K562 (cell line): ENCODE data around the gene NPM1. TPM values are rescaled to one million over a fixed set of nuclear protein-coding genes. Genes with fewer than 3 reads are reported as not detected.

Experiments
- ATAC-seq: fragments of 200-7000 bp; cut with Tn5 transposase; 3 replicates; pipeline ENCODE4 v1.9.1; 2020; ENCODE audit warnings: moderate library complexity
- BruUV-seq: library from RNA; stranded (reverse); fragments of 400-500 nt; replicated peaks from 2 replicates; lab custom pipeline; 2021; lab: Mats Ljungman, UMichigan
- CTCF ChIA-PET: fragments of 300-600 bp; formaldehyde crosslinking; extraction: SDS; loops from one replicate; lab custom pipeline; 2021; ENCODE audit warnings: low intra/inter-chr PET ratio; lab: Yijun Ruan, JAX
- POLR2A ChIA-PET: fragments of 300-600, 350-650 bp; sonication (Branson Sonifier 250); formaldehyde crosslinking; extraction: SDS; loops from one replicate; lab custom pipeline; 2021; ENCODE audit warnings: antibody characterized with exemption, inconsistent platforms; lab: Yijun Ruan, JAX
- DNase-seq, 4 experiments: peaks; one replicate each; pipeline versions ENCODE4 v3.0.0 to v3.0.0-alpha.2; 2011 to 2018; ENCODE audit warnings: low spot score in 3 of 4, mixed read lengths in 3 of 4; ENCODE audit errors: extremely low read depth in 1 of 4
- FAIRE-seq: peaks from 2 replicates; lab custom pipeline; 2011; peaks lifted over from hg19 to GRCh38; lab: Jason Lieb, UNC
- H2AFZ ChIP-seq: 2 replicates; pipeline ENCODE4 v1.6.0; 2011; ENCODE audit warnings: low read depth, low read length, control low read depth, inconsistent platforms
- H3K27ac ChIP-seq: fragments of 200-600 bp; 3 replicates; pipeline ENCODE4 v1.8.0; 2011; ENCODE audit warnings: low read depth, mild to moderate bottlenecking, control low read depth, inconsistent platforms, low read length, moderate library complexity, mixed read lengths; ENCODE audit errors: extremely low read depth
- H3K27me3 ChIP-seq, 2 experiments: fragments of 300-600 bp in 1 of 2; 2 replicates in 1 of 2; 3 replicates in 1 of 2; pipeline versions ENCODE4 v1.6.0 to v1.8.0; 2011; ENCODE audit warnings: inconsistent platforms in 2 of 2, low read length in 2 of 2, mild to moderate bottlenecking in 1 of 2, mixed read lengths in 1 of 2, moderate library complexity in 1 of 2; ENCODE audit not compliant: control insufficient read depth in 2 of 2, insufficient read depth in 2 of 2
- H3K36me3 ChIP-seq: fragments of 300-600 bp; 3 replicates; pipeline ENCODE4 v1.8.0; 2011; ENCODE audit warnings: mild to moderate bottlenecking, low read length, inconsistent platforms; ENCODE audit not compliant: control insufficient read depth, insufficient read depth
- H3K4me1 ChIP-seq, 2 experiments: fragments of 200-600 bp in 1 of 2; replicated peaks in 1 of 2; 2 replicates in 1 of 2; 3 replicates in 1 of 2; pipeline versions ENCODE4 v1.5.1 to v1.8.0; 2011; ENCODE audit warnings: inconsistent platforms in 2 of 2, low read length in 2 of 2, mild to moderate bottlenecking in 1 of 2, mixed read lengths in 1 of 2, moderate library complexity in 1 of 2; ENCODE audit not compliant: control insufficient read depth in 2 of 2, insufficient read depth in 2 of 2
- H3K4me2 ChIP-seq: 2 replicates; pipeline ENCODE4 v1.6.1; 2011; ENCODE audit warnings: low read length, control low read depth, inconsistent platforms, mixed read lengths; ENCODE audit not compliant: insufficient read depth
- H3K4me3 ChIP-seq: fragments of 200-600 bp; sonication (generic), shearing (Covaris generic); 2 replicates; pipeline ENCODE4 v1.5.1; 2016; ENCODE audit warnings: control low read depth, inconsistent platforms
- H3K79me2 ChIP-seq: fragments of 200-600 bp; 3 replicates; pipeline ENCODE4 v1.8.0; 2011; ENCODE audit warnings: low read length, inconsistent platforms; ENCODE audit not compliant: control insufficient read depth, insufficient read depth
- H3K9ac ChIP-seq, 2 experiments: 2 replicates each; pipeline versions ENCODE4 v1.6.0 to v1.6.1; 2011; ENCODE audit warnings: low read depth in 2 of 2, low read length in 2 of 2, control low read depth in 1 of 2, inconsistent platforms in 1 of 2, mild to moderate bottlenecking in 1 of 2, mixed read lengths in 1 of 2; ENCODE audit not compliant: insufficient read depth in 1 of 2
- H3K9me1 ChIP-seq: one replicate; pipeline ENCODE4 v1.6.0; 2011; ENCODE audit warnings: inconsistent platforms, mild to moderate bottlenecking, low read length, moderate library complexity; ENCODE audit not compliant: control insufficient read depth, insufficient read depth
- H3K9me3 ChIP-seq: replicated peaks from 2 replicates; pipeline ENCODE4 v1.5.1; 2011; ENCODE audit warnings: low read depth, low read length, inconsistent platforms; ENCODE audit not compliant: control insufficient read depth, insufficient read depth
- H4K20me1 ChIP-seq: replicated peaks from 2 replicates; pipeline ENCODE4 v1.6.1; 2011; ENCODE audit warnings: low read length, inconsistent platforms, mixed read lengths; ENCODE audit not compliant: control insufficient read depth, insufficient read depth
- CBX1 ChIP-seq: sonication (generic); IDR thresholded peaks from 2 replicates; pipeline ENCODE4 v1.6.1; 2016; ENCODE audit warnings: antibody characterized with exemption, low read depth, mild to moderate bottlenecking
- CBX8 ChIP-seq: fragments of 200-600 bp; sonication (generic); IDR thresholded peaks from 2 replicates; pipeline ENCODE4 v1.6.1; 2012; ENCODE audit warnings: borderline replicate concordance, mixed run types, low read depth, mild to moderate bottlenecking, moderate library complexity, mixed read lengths, low read length, control low read depth, inconsistent platforms; ENCODE audit not compliant: poor library complexity, severe bottlenecking; ENCODE audit errors: extremely low read depth
- CHD2 ChIP-seq: IDR thresholded peaks from 2 replicates; pipeline ENCODE4 v1.6.1; 2011; ENCODE audit warnings: low read depth, low read length
- E2F3 ChIP-seq: fragments of 250-450 bp; sonication (Bioruptor Pico); IDR thresholded peaks from 2 replicates; pipeline ENCODE4 v1.4.0; 2020; ENCODE audit warnings: mild to moderate bottlenecking
- ESRRB ChIP-seq: fragments of 250-450 bp; sonication (Bioruptor Pico); IDR thresholded peaks from 2 replicates; pipeline ENCODE4 v1.5.0; 2020; ENCODE audit warnings: mild to moderate bottlenecking, moderate library complexity, borderline replicate concordance
- IRF2 ChIP-seq: sonication (generic); formaldehyde crosslinking; IDR thresholded peaks from 2 replicates; pipeline ENCODE4 v1.8.1; 2022; ENCODE audit warnings: mild to moderate bottlenecking, missing genetic modification reagents
- LARP7 ChIP-seq: fragments of 450-650 bp; IDR thresholded peaks from 2 replicates; pipeline ENCODE4 v1.6.1; 2016
- MAFK ChIP-seq: IDR thresholded peaks from 2 replicates; pipeline ENCODE4 v1.6.1; 2011; ENCODE audit warnings: low read length, improper control_type of control experiment
- RBM22 ChIP-seq: fragments of 200-400 bp; formaldehyde crosslinking; IDR thresholded peaks from 2 replicates; pipeline ENCODE4 v1.6.1; 2018; ENCODE audit warnings: low read length, low read depth; ENCODE audit not compliant: poor library complexity, severe bottlenecking
- TCF3 ChIP-seq: sonication (generic); formaldehyde crosslinking; IDR thresholded peaks from 2 replicates; pipeline ENCODE4 v1.4.0; 2020; ENCODE audit warnings: mild to moderate bottlenecking, missing genetic modification reagents
- XRCC3 ChIP-seq: fragments of 450-650 bp; IDR thresholded peaks from 2 replicates; pipeline ENCODE4 v1.6.1; 2017; ENCODE audit warnings: mild to moderate bottlenecking, moderate library complexity
- ZBTB8A ChIP-seq: fragments of 450-650 bp; IDR thresholded peaks from 2 replicates; pipeline ENCODE4 v1.6.1; 2018; ENCODE audit warnings: mild to moderate bottlenecking, moderate library complexity; ENCODE audit not compliant: partially characterized antibody
- WGBS: fragments of 100-300 bp; shearing (Covaris generic); methylation state at CpG from one replicate; pipeline ENCODE4 v1.1.6; 2016; ENCODE audit warnings: low coverage, mixed read lengths; ENCODE audit not compliant: insufficient coverage; ENCODE audit errors: missing lambda C conversion rate; 5-methylcytosine and 5-hydroxymethylcytosine counted together
- in situ Hi-C: fragments of 300-500 bp; cut with MboI; formaldehyde crosslinking; loops from 4 replicates; pipeline ENCODE4 v1.15.0; 2018; ENCODE audit warnings: inconsistent platforms, mixed read lengths
- intact Hi-C: fragments of 100-400 bp; cut with micrococcal nuclease; formaldehyde crosslinking; loops from 2 replicates; pipeline ENCODE4 v1.14.2; 2022
- polyA plus RNA-seq, 8 experiments: library from polyadenylated mRNA; depleted of rRNA in 4 of 8; stranded (reverse) in 5 of 8; unstranded in 3 of 8; fragments of >200 nt; fragmentation: Nextera tagmentation in 2 of 8; fragmentation: Illumina TruSeq in 1 of 8; extraction: Ambion mirVana in 2 of 8; extraction: Trizol in 1 of 8; gene quantifications; 2 replicates each; pipeline versions ENCODE4 v1.2.1 to v1.2.3, GENCODE V29; 2011 to 2014; ENCODE audit warnings: inconsistent platforms in 1 of 8, missing spikeins in 1 of 8
- total RNA-seq, 7 experiments: library from RNA; depleted of rRNA in 6 of 7; stranded (reverse); fragments of >200 nt in 6 of 7; fragmentation: Illumina TruSeq in 2 of 7; extraction: Trizol in 2 of 7; gene quantifications; 2 replicates each; pipeline versions ENCODE4 v1.2.1 to v1.2.3, GENCODE V29; 2011 to 2021; ENCODE audit warnings: low replicate concordance in 1 of 7
- TF ChIP-seq, protein P1 (sequence below): fragments of 250-450 bp; sonication (Bioruptor Pico); IDR thresholded peaks from 2 replicates; pipeline ENCODE4 v1.5.0; 2022; ENCODE audit warnings: mild to moderate bottlenecking
- TF ChIP-seq, protein P2 (sequence below), 2 experiments: fragments of 250-450 bp in 1 of 2; fragments of 450-650 bp in 1 of 2; sonication (Bioruptor Pico) in 1 of 2; IDR thresholded peaks; 2 replicates each; pipeline versions ENCODE4 v1.6.1 to v1.8.0; 2016 to 2021; ENCODE audit warnings: mild to moderate bottlenecking in 2 of 2, moderate library complexity in 2 of 2, missing compliant biosample characterization in 1 of 2, missing genetic modification characterization in 1 of 2
- TF ChIP-seq, protein P3 (sequence below): sonication (generic); formaldehyde crosslinking; IDR thresholded peaks from 2 replicates; pipeline ENCODE4 v1.8.0; 2022; ENCODE audit warnings: mild to moderate bottlenecking, missing genetic modification reagents
- TF ChIP-seq, protein P4 (sequence below): fragments of 450-650 bp; IDR thresholded peaks from 2 replicates; pipeline ENCODE4 v1.6.1; 2016
- TF ChIP-seq, protein P5 (sequence below): fragments of 450-650 bp; IDR thresholded peaks from 2 replicates; pipeline ENCODE4 v1.6.1; 2016; ENCODE audit warnings: low read depth, mild to moderate bottlenecking, moderate library complexity
- TF ChIP-seq, protein P6 (sequence below): sonication (generic); formaldehyde crosslinking; IDR thresholded peaks from 2 replicates; pipeline ENCODE4 v1.9.0; 2022; ENCODE audit warnings: mild to moderate bottlenecking, missing genetic modification reagents

NPM1 gene
- total and polyA plus RNA-seq, 9 of the 15 experiments (the other 6 are each of a cell fraction or from before 2014, with no cell fraction given) = 2,438 to 6,909 (median 5,639) TPM

DNA sequence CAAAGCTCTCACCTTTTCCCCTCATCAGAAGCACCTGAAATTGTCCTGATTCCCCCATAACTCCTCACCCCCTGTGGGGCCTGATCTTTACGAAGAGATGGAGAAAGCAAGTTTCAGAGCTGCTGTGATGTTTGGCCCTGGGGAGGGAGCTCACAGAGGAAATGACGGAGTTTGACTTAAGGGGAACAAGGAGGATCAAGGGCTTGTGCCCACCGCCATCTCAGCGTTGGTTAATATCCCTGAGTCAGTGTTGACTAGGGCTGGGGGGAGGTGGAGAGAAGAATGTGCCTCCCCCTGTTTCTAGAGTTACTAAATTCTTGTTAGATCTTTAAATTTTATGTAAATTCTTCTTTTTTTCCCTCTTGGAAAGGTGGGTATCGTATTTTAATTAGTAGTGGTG, 59.6 kb downstream of the NPM1 start:
- ChIA-PET CTCF (no interaction called here), POLR2A (interaction anchor here (0.6 to 2.1 kb wide), 3 partner anchors 24 to 250 kb away, joined by 3 to 12 read pairs (median 3); partner anchors contain the start of gene NPM1)
- no peak for DNase-seq
- FAIRE-seq = no peak
- H3K4me1 ChIP-seq = peaks cover 7 to 13% of the 10 kb centered on the region in 2 experiments; a peak in 4 of 5 replicates
- BruUV-seq = no TSS peak
- no peaks in the 10 kb centered on the region for H3K36me3 ChIP-seq
- intact Hi-C loops = no loop called here
- no peaks in the 10 kb centered on the region for H3K79me2 ChIP-seq
- WGBS = 1% methylated on average over 5 of the region's 5 CpGs
- H3K27ac ChIP-seq = no peak overlapping the region
- H3K9ac ChIP-seq = no peak overlapping the region
- H3K9me1 ChIP-seq = no peaks in the 10 kb centered on the region
- H3K27me3 ChIP-seq = peaks cover 6 to 61% of the 10 kb centered on the region in 2 experiments; a peak in 4 of 5 replicates
- no peak overlapping the region for H3K4me2 ChIP-seq
- no peaks in the 10 kb centered on the region for H3K9me3 ChIP-seq
- H4K20me1 ChIP-seq = peaks cover 9% of the 10 kb centered on the region; the same call in 1 of the 2 replicates
- in situ Hi-C loops = no loop called here
- no peak overlapping the region for H3K4me3 ChIP-seq
- no peak overlapping the region for H2AFZ ChIP-seq
- no peak for ATAC-seq
- TF ChIP-seq, protein P1, sequence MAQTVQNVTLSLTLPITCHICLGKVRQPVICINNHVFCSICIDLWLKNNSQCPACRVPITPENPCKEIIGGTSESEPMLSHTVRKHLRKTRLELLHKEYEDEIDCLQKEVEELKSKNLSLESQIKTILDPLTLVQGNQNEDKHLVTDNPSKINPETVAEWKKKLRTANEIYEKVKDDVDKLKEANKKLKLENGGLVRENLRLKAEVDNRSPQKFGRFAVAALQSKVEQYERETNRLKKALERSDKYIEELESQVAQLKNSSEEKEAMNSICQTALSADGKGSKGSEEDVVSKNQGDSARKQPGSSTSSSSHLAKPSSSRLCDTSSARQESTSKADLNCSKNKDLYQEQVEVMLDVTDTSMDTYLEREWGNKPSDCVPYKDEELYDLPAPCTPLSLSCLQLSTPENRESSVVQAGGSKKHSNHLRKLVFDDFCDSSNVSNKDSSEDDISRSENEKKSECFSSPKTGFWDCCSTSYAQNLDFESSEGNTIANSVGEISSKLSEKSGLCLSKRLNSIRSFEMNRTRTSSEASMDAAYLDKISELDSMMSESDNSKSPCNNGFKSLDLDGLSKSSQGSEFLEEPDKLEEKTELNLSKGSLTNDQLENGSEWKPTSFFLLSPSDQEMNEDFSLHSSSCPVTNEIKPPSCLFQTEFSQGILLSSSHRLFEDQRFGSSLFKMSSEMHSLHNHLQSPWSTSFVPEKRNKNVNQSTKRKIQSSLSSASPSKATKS (CRISPR knock-in tag) = no peak
- TF ChIP-seq XRCC3 (no peak), MAFK (no peak), E2F3 (CRISPR knock-in tag) (no peak), ZBTB8A (no peak), ESRRB (CRISPR knock-in tag) (no peak), LARP7 (no peak), IRF2 (CRISPR knock-in tag) (no peak), CHD2 (no peak), CBX8 (no peak), RBM22 (no peak), CBX1 (no peak), TCF3 (CRISPR knock-in tag) (no peak)
- TF ChIP-seq, protein P2, sequence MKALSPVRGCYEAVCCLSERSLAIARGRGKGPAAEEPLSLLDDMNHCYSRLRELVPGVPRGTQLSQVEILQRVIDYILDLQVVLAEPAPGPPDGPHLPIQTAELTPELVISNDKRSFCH (CRISPR knock-in tag; IDR thresholded peaks at IDR 0.05) = no peak
- TF ChIP-seq, protein P2 (tag; IDR thresholded peaks at IDR 0.05) = no peak
- TF ChIP-seq, protein P3, sequence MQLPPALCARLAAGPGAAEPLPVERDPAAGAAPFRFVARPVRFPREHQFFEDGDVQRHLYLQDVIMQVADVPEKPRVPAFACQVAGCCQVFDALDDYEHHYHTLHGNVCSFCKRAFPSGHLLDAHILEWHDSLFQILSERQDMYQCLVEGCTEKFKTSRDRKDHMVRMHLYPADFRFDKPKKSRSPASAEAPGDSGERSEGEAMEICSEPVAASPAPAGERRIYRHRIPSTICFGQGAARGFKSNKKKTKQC (CRISPR knock-in tag) = no peak
- TF ChIP-seq, protein P4, sequence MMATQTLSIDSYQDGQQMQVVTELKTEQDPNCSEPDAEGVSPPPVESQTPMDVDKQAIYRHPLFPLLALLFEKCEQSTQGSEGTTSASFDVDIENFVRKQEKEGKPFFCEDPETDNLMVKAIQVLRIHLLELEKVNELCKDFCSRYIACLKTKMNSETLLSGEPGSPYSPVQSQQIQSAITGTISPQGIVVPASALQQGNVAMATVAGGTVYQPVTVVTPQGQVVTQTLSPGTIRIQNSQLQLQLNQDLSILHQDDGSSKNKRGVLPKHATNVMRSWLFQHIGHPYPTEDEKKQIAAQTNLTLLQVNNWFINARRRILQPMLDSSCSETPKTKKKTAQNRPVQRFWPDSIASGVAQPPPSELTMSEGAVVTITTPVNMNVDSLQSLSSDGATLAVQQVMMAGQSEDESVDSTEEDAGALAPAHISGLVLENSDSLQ = no peak
- TF ChIP-seq, protein P5, sequence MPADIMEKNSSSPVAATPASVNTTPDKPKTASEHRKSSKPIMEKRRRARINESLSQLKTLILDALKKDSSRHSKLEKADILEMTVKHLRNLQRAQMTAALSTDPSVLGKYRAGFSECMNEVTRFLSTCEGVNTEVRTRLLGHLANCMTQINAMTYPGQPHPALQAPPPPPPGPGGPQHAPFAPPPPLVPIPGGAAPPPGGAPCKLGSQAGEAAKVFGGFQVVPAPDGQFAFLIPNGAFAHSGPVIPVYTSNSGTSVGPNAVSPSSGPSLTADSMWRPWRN = no peak
- TF ChIP-seq, protein P6, sequence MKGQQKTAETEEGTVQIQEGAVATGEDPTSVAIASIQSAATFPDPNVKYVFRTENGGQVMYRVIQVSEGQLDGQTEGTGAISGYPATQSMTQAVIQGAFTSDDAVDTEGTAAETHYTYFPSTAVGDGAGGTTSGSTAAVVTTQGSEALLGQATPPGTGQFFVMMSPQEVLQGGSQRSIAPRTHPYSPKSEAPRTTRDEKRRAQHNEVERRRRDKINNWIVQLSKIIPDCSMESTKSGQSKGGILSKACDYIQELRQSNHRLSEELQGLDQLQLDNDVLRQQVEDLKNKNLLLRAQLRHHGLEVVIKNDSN = no peak
